H1 (cell line): ENCODE data around the gene GNAI2. TPM values are rescaled to one million over a fixed set of nuclear protein-coding genes. Genes with fewer than 3 reads are reported as not detected.

ENCODE experiments used
- CTCF ChIA-PET: fragments of 300-600 bp; sonication (Branson Sonifier 250); formaldehyde crosslinking; loops from one replicate; lab custom pipeline; 2021; ENCODE audit not compliant: partially characterized antibody; lab: Charles Lee
- POLR2A ChIA-PET: fragments of 300-600 bp; sonication (Branson Sonifier 250); formaldehyde crosslinking; loops from one replicate; lab custom pipeline; 2021; ENCODE audit warnings: inconsistent platforms; ENCODE audit not compliant: partially characterized antibody; lab: Charles Lee
- DNase-seq, 2 experiments: peaks; one replicate each; pipeline versions ENCODE4 v3.0.0 to v3.0.0-alpha.2; 2010 to 2022; ENCODE audit warnings: low spot score in 2 of 2, low read depth in 1 of 2, mixed read lengths in 1 of 2
- FAIRE-seq: peaks from 2 replicates; lab custom pipeline; 2011; peaks lifted over from hg19 to GRCh38; lab: Jason Lieb, UNC
- H2AFZ ChIP-seq: 2 replicates; pipeline ENCODE4 v1.8.1; 2012; ENCODE audit warnings: low read length, inconsistent platforms
- H2AK5ac ChIP-seq: 2 replicates; pipeline ENCODE4 v1.6.1; 2013; ENCODE audit warnings: low read depth, low read length
- H2BK120ac ChIP-seq: replicated peaks from 2 replicates; pipeline ENCODE3; 2013; ENCODE audit warnings: low read depth, low read length, inconsistent platforms
- H2BK12ac ChIP-seq: 2 replicates; pipeline ENCODE4 v1.6.1; 2013; ENCODE audit warnings: low read depth, low read length
- H2BK15ac ChIP-seq: 2 replicates; pipeline ENCODE4 v1.6.1; 2013; ENCODE audit warnings: low read length
- H2BK20ac ChIP-seq: 2 replicates; pipeline ENCODE4 v1.6.1; 2013; ENCODE audit warnings: low read length
- H2BK5ac ChIP-seq: 2 replicates; pipeline ENCODE4 v1.6.1; 2013; ENCODE audit warnings: low read depth, low read length
- H3K14ac ChIP-seq: 2 replicates; pipeline ENCODE4 v1.6.1; 2013; ENCODE audit warnings: inconsistent platforms; ENCODE audit not compliant: insufficient read length
- H3K18ac ChIP-seq: 2 replicates; pipeline ENCODE4 v1.6.1; 2013; ENCODE audit warnings: low read length; ENCODE audit errors: extremely low read depth
- H3K23ac ChIP-seq: 2 replicates; pipeline ENCODE4 v1.6.1; 2013; ENCODE audit warnings: inconsistent platforms; ENCODE audit not compliant: insufficient read length
- H3K23me2 ChIP-seq: 2 replicates; pipeline ENCODE4 v1.6.1; 2013; ENCODE audit warnings: low read depth, low read length
- H3K27ac ChIP-seq: 2 replicates; pipeline ENCODE4 v1.6.1; 2011; ENCODE audit warnings: low read depth, low read length, inconsistent platforms
- H3K27me3 ChIP-seq, 4 experiments: replicated peaks in 1 of 4; 1 replicate in 1 of 4; 2 replicates in 3 of 4; pipeline versions ENCODE4 v1.6.1 to v1.8.1; 2011 to 2013; ENCODE audit warnings: low read length in 3 of 4, mild to moderate bottlenecking in 3 of 4, inconsistent platforms in 2 of 4, mixed read lengths in 2 of 4, moderate library complexity in 1 of 4; ENCODE audit not compliant: control insufficient read depth in 3 of 4, insufficient read depth in 3 of 4; ENCODE audit errors: extremely low read depth in 1 of 4
- H3K36me3 ChIP-seq, 4 experiments: 2 replicates each; pipeline versions ENCODE4 v1.6.1 to v1.8.1; 2011 to 2013; ENCODE audit warnings: mild to moderate bottlenecking in 4 of 4, low read length in 3 of 4, moderate library complexity in 2 of 4, control low read depth in 1 of 4, inconsistent platforms in 1 of 4; ENCODE audit not compliant: insufficient read depth in 4 of 4, control insufficient read depth in 2 of 4
- H3K4ac ChIP-seq: replicated peaks from 2 replicates; pipeline ENCODE3; 2013; ENCODE audit warnings: low read length, low read depth, mixed read lengths, inconsistent platforms; ENCODE audit not compliant: insufficient read length
- H3K4me1 ChIP-seq, 4 experiments: replicated peaks in 1 of 4; 1 replicate in 1 of 4; 2 replicates in 3 of 4; pipeline versions ENCODE4 v1.6.1 to v1.8.1; 2011 to 2013; ENCODE audit warnings: low read length in 3 of 4, inconsistent platforms in 2 of 4, mixed read lengths in 1 of 4; ENCODE audit not compliant: insufficient read depth in 4 of 4, control insufficient read depth in 3 of 4
- H3K4me2 ChIP-seq, 2 experiments: 2 replicates each; pipeline versions ENCODE4 v1.6.1 to v1.8.1; 2011 to 2013; ENCODE audit warnings: low read depth in 2 of 2, low read length in 2 of 2, control low read depth in 1 of 2, inconsistent platforms in 1 of 2, mild to moderate bottlenecking in 1 of 2; ENCODE audit not compliant: insufficient read depth in 1 of 2
- H3K4me3 ChIP-seq, 4 experiments: fragments of 200-600, 300-600 bp in 1 of 4; sonication (generic), shearing (Covaris generic), sonication (Bioruptor Twin) in 1 of 4; 2 replicates each; pipeline versions ENCODE4 v1.5.1 to v1.8.1; 2011 to 2016; ENCODE audit warnings: low read length in 4 of 4, low read depth in 3 of 4, control low read depth in 2 of 4, inconsistent platforms in 2 of 4, mild to moderate bottlenecking in 2 of 4, mixed read lengths in 1 of 4, moderate library complexity in 1 of 4; ENCODE audit not compliant: insufficient read depth in 2 of 4; ENCODE audit errors: extremely low read depth in 1 of 4
- H3K56ac ChIP-seq: replicated peaks from 2 replicates; pipeline ENCODE3; 2013; ENCODE audit warnings: low read depth, mild to moderate bottlenecking, mixed read lengths, low read length, inconsistent platforms; ENCODE audit not compliant: insufficient read length
- H3K79me1 ChIP-seq: 2 replicates; pipeline ENCODE4 v1.6.1; 2013; ENCODE audit warnings: low read depth, low read length, control low read depth
- H3K79me2 ChIP-seq, 2 experiments: 2 replicates each; pipeline versions ENCODE4 v1.6.1 to v1.8.1; 2012 to 2013; ENCODE audit warnings: low read length in 2 of 2, mild to moderate bottlenecking in 2 of 2, inconsistent platforms in 1 of 2; ENCODE audit not compliant: insufficient read depth in 2 of 2, control insufficient read depth in 1 of 2
- H3K9ac ChIP-seq, 4 experiments: replicated peaks in 1 of 4; 1 replicate in 1 of 4; 2 replicates in 3 of 4; pipeline versions ENCODE4 v1.6.1 to v1.8.1; 2011 to 2013; ENCODE audit warnings: low read depth in 3 of 4, low read length in 3 of 4, control low read depth in 2 of 4, mild to moderate bottlenecking in 2 of 4, moderate library complexity in 2 of 4, inconsistent platforms in 1 of 4; ENCODE audit errors: extremely low read depth in 1 of 4
- H3K9me3 ChIP-seq, 2 experiments: 2 replicates each; pipeline versions ENCODE4 v1.6.1 to v1.8.1; 2012 to 2013; ENCODE audit warnings: mild to moderate bottlenecking in 2 of 2, moderate library complexity in 2 of 2, control low read depth in 1 of 2, inconsistent platforms in 1 of 2, low read depth in 1 of 2, low read length in 1 of 2, mixed read lengths in 1 of 2; ENCODE audit not compliant: insufficient read depth in 2 of 2
- H4K20me1 ChIP-seq, 2 experiments: replicated peaks in 1 of 2; 2 replicates each; pipeline versions ENCODE3 to v1.8.1; 2011 to 2013; ENCODE audit warnings: inconsistent platforms in 2 of 2, low read length in 2 of 2, mild to moderate bottlenecking in 1 of 2; ENCODE audit not compliant: insufficient read depth in 2 of 2, control insufficient read depth in 1 of 2
- H4K5ac ChIP-seq: 2 replicates; pipeline ENCODE4 v1.6.1; 2013; ENCODE audit warnings: low read length, low read depth, mixed read lengths, inconsistent platforms; ENCODE audit not compliant: insufficient read length
- H4K8ac ChIP-seq: 2 replicates; pipeline ENCODE4 v1.8.0; 2013; ENCODE audit warnings: mild to moderate bottlenecking, moderate library complexity, low read length, inconsistent platforms; ENCODE audit not compliant: insufficient read depth; ENCODE audit errors: extremely low read depth
- H4K91ac ChIP-seq: replicated peaks from 2 replicates; pipeline ENCODE3; 2013; ENCODE audit warnings: low read length, mixed read lengths, inconsistent platforms; ENCODE audit not compliant: insufficient read length
- BRCA1 ChIP-seq: IDR thresholded peaks from 2 replicates; pipeline ENCODE4 v1.6.1; 2012; ENCODE audit warnings: low read depth, low read length, improper control_type of control experiment
- E2F6 ChIP-seq: IDR thresholded peaks from 2 replicates; pipeline ENCODE4 v1.6.1; 2012; ENCODE audit warnings: inconsistent platforms
- GABPA ChIP-seq: IDR thresholded peaks from 2 replicates; pipeline ENCODE4 v1.6.1; 2011; ENCODE audit warnings: mild to moderate bottlenecking, low read length, moderate library complexity, borderline replicate concordance; ENCODE audit not compliant: insufficient read depth
- MAX ChIP-seq: IDR thresholded peaks from 2 replicates; pipeline ENCODE4 v1.6.1; 2012; ENCODE audit warnings: inconsistent platforms
- NANOG ChIP-seq: IDR thresholded peaks from 2 replicates; pipeline ENCODE4 v1.6.1; 2011; ENCODE audit warnings: low read length, low read depth, mild to moderate bottlenecking, inconsistent platforms; ENCODE audit not compliant: insufficient read depth, poor library complexity, severe bottlenecking
- SAP30 ChIP-seq: fragments of 300-600 bp; sonication (generic); IDR thresholded peaks from 2 replicates; pipeline ENCODE4 v1.7.1; 2012; ENCODE audit warnings: low read length, moderate library complexity, mild to moderate bottlenecking, inconsistent platforms; ENCODE audit not compliant: insufficient read depth, insufficient replicate concordance
- WGBS, 2 experiments: shearing (Covaris generic) in 1 of 2; methylation state at CpG; one replicate each; pipeline versions ENCODE4 v1.1.6 to v1.1.7; 2013 to 2015; ENCODE audit warnings: low lambda C conversion rate in 2 of 2, mixed read lengths in 2 of 2, inconsistent platforms in 1 of 2, low coverage in 1 of 2, missing lambda C conversion rate in 1 of 2; ENCODE audit not compliant: insufficient replicate concordance in 2 of 2, insufficient coverage in 1 of 2, insufficient read length in 1 of 2; ENCODE audit errors: extremely low coverage in 1 of 2, missing lambda C conversion rate in 1 of 2; 5-methylcytosine and 5-hydroxymethylcytosine counted together
- polyA plus RNA-seq, 7 experiments: library from polyadenylated mRNA; depleted of rRNA in 3 of 7; stranded (reverse) in 5 of 7; unstranded in 2 of 7; fragments of >200 nt in 5 of 7; fragments of 200-250 nt in 2 of 7; gene quantifications; 1 replicate in 5 of 7; 2 replicates in 1 of 7; 4 replicates in 1 of 7; pipeline versions ENCODE4 v1.2.1 to v1.2.3, GENCODE V29; 2011 to 2013; ENCODE audit warnings: missing spikeins in 2 of 7, mixed read lengths in 2 of 7
- total RNA-seq: library from RNA; stranded (reverse); fragmentation: NEBNext Ultra II Directional; extraction: Animal tissue kit (Norgen Biotek cat#: 25700); gene quantifications from 2 replicates; pipeline ENCODE4 v1.2.1, GENCODE V29; 2021

Gene GNAI2
- total and polyA plus RNA-seq, 2 of the 8 experiments (the other 6 are each of a cell fraction or from before 2014, with no cell fraction given): 168 to 539 TPM

GRCh38 chr3:50203809-50204803 lies 31.9 kb upstream of the GNAI2 start:
- no peak for DNase-seq
- Histone ChIP-seq H3K9ac (no peak overlapping the region), H3K79me1 (no peaks in the 10 kb centered on the region), H4K91ac (no peak overlapping the region), H3K79me2 (no peaks in the 10 kb centered on the region), H2BK20ac (no peak overlapping the region), H2BK5ac (no peak overlapping the region), H4K8ac (no peak overlapping the region), H2BK15ac (0 out of 2 replicates have a peak overlapping the region, but pooled peaks have one; percentile 72), H4K20me1 (no peaks in the 10 kb centered on the region), H3K4me3 (peak overlapping the region in 1 of 4 experiments; percentile 68; a peak in 2 of 8 replicates), H3K9me3 (no peaks in the 10 kb centered on the region), H3K27ac (no peak overlapping the region), H2BK120ac (no peak overlapping the region), H3K23me2 (peaks cover 6% of the 10 kb centered on the region), H3K36me3 (no peaks in the 10 kb centered on the region), H3K23ac (no peak overlapping the region), H2AFZ (no peak overlapping the region), H3K4me1 (peaks cover 0 to 21% (median 8%) of the 10 kb centered on the region in 4 experiments; a peak in 6 of 7 replicates), H2BK12ac (0 out of 2 replicates have a peak overlapping the region, but pooled peaks have one; percentile 27), H3K56ac (no peak overlapping the region), H3K18ac (no peak overlapping the region; the same call in 1 of the 2 replicates), H3K4ac (no peak overlapping the region), H4K5ac (no peak overlapping the region), H3K14ac (no peak overlapping the region), H2AK5ac (0 out of 2 replicates have a peak overlapping the region, but pooled peaks have one; percentile 24), H3K4me2 (peak overlapping the region; percentile 76 to 78; a peak in 2 of 4 replicates), H3K27me3 (peaks cover 2 to 28% (median 21%) of the 10 kb centered on the region in 4 experiments)
- ChIA-PET POLR2A (interaction anchor here (0.9 to 3.0 kb wide), 7 partner anchors 9 to 88 kb away, joined by 3 to 16 read pairs (median 4); partner anchors contain the start of gene IFRD2), CTCF (interaction anchor here (0.6 to 48.1 kb wide), 9 partner anchors 16 to 142 kb away, joined by 3 to 2149 read pairs (median 4); partner anchors contain the start of genes GNAI2, GNAT1, LSMEM2 and SEMA3B)
- FAIRE-seq: no peak
- WGBS, 2 experiments: 80% methylated on average over 12 of the region's 12 CpGs; no CpG with 5 or more reads in 1 of the 2 experiments
- TF ChIP-seq SAP30: no peak
- TF ChIP-seq BRCA1: no peak
- no peak for TF ChIP-seq GABPA
- TF ChIP-seq NANOG: no peak
- TF ChIP-seq MAX: no peak
- TF ChIP-seq E2F6: no peak
